Measurements from ENCODE around the gene DCHS1. TPM values are rescaled to one million over a fixed set of nuclear protein-coding genes. Genes with fewer than 3 reads are reported as not detected.
"Not testable (repeated sequence)": the region's sequence is repeated elsewhere in the genome, so short reads cannot be mapped to it uniquely, and the experiment has no call there.

Gene DCHS1, protein sequence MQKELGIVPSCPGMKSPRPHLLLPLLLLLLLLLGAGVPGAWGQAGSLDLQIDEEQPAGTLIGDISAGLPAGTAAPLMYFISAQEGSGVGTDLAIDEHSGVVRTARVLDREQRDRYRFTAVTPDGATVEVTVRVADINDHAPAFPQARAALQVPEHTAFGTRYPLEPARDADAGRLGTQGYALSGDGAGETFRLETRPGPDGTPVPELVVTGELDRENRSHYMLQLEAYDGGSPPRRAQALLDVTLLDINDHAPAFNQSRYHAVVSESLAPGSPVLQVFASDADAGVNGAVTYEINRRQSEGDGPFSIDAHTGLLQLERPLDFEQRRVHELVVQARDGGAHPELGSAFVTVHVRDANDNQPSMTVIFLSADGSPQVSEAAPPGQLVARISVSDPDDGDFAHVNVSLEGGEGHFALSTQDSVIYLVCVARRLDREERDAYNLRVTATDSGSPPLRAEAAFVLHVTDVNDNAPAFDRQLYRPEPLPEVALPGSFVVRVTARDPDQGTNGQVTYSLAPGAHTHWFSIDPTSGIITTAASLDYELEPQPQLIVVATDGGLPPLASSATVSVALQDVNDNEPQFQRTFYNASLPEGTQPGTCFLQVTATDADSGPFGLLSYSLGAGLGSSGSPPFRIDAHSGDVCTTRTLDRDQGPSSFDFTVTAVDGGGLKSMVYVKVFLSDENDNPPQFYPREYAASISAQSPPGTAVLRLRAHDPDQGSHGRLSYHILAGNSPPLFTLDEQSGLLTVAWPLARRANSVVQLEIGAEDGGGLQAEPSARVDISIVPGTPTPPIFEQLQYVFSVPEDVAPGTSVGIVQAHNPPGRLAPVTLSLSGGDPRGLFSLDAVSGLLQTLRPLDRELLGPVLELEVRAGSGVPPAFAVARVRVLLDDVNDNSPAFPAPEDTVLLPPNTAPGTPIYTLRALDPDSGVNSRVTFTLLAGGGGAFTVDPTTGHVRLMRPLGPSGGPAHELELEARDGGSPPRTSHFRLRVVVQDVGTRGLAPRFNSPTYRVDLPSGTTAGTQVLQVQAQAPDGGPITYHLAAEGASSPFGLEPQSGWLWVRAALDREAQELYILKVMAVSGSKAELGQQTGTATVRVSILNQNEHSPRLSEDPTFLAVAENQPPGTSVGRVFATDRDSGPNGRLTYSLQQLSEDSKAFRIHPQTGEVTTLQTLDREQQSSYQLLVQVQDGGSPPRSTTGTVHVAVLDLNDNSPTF (N-terminal part only)
- total RNA-seq = 1 to 10 TPM; 2.1 to 2.5 TPM

GRCh38 chr11:6655790-6656583 is at the start of gene DCHS1:
DCHS1 (minus strand) TSS chr11:6655809; CDS start chr11:6641613, 14,196 bp downstream.
- peak within 1 kb of the TSS; percentile 74 for H3K4me3 Mint-ChIP-seq
- ATAC-seq (ENCODE audit: low read depth) (no peak), DNase-seq (no peak)
- POLR2A ChIA-PET = no interaction called here
- H3K36me3 Mint-ChIP-seq = peaks cover 2% of the 10 kb centered on the region
- peaks cover 3% of the 10 kb centered on the region for H3K4me1 Mint-ChIP-seq
- no peaks in the 10 kb centered on the region for H3K9me3 Mint-ChIP-seq
- peak within 1 kb of the TSS; percentile 38 for H3K27ac Mint-ChIP-seq
- peaks cover 16% of the 10 kb centered on the region for H3K27me3 Mint-ChIP-seq

DNA sequence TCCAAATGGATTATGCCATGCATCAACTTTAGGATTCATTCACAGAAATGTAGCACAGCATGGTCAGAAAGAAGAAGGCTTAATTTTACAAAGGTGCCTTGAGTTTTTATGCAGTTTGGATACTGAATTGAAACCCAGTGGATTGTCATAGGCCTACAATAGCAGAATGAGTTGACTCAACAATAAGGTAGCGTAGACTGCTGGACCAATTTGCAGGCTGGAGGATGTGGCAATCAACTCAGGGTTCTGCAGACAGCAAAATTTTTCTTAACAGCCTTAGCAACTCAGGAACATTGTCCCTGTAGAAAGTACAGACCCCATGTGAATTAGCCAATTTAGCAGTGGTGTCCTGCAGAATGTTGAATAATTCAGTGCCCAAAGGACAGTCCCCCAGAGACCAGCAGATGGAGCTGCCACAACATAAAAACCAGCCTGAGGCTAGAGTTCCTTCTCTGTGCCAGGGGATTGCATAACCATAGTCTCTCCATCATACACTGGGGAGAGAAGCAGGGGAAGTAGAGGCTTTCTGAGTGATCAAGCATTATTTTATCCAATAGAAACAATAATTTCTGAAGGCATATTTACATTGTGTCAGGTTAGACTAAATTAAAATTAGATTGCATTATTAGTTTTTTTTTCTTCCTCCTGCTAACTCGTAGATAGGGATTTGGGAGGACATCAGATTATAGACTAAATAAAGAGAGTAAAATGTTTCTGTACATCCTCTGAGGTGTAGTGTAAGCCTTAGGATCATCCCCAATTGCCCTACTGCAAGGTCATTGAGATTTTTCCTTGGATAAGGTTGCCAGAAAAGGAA is 47.8 kb upstream of the DCHS1 start:
- ATAC-seq (ENCODE audit: low read depth) (peak; percentile 57), DNase-seq (no peak)
- POLR2A ChIA-PET = interaction anchor here (1.1 kb wide), 1 partner anchor 10 kb away, joined by 8 read pairs; no protein-coding TSS in a partner anchor
- Mint-ChIP-seq H3K27me3 (no peaks in the 10 kb centered on the region), H3K9me3 (no peaks in the 10 kb centered on the region), H3K4me1 (no peaks in the 10 kb centered on the region), H3K36me3 (peaks cover 4% of the 10 kb centered on the region), H3K4me3 (no peak overlapping the region), H3K27ac (no peak overlapping the region)

GRCh38 chr11:6701955-6702354 is 46.3 kb upstream of the DCHS1 start:
- H3K4me3 Mint-ChIP-seq; ATAC-seq (ENCODE audit: low read depth); POLR2A ChIA-PET; H3K27ac Mint-ChIP-seq; H3K27me3 Mint-ChIP-seq; DNase-seq; H3K4me1 Mint-ChIP-seq; H3K9me3 Mint-ChIP-seq; H3K36me3 Mint-ChIP-seq: not testable (repeated sequence)

GRCh38 chr11:6695377-6695776 is 39.8 kb upstream of the DCHS1 start:
- Mint-ChIP-seq H3K27ac (no peak overlapping the region), H3K27me3 (no peaks in the 10 kb centered on the region), H3K4me3 (no peak overlapping the region), H3K9me3 (no peaks in the 10 kb centered on the region), H3K4me1 (peaks cover 17% of the 10 kb centered on the region), H3K36me3 (peaks cover 12% of the 10 kb centered on the region)
- no peak for ATAC-seq (ENCODE audit: low read depth)
- POLR2A ChIA-PET = interaction anchor here (1.3 kb wide), 1 partner anchor 93 kb away, joined by 3 read pairs; no protein-coding TSS in a partner anchor
- no peak for DNase-seq

DNA sequence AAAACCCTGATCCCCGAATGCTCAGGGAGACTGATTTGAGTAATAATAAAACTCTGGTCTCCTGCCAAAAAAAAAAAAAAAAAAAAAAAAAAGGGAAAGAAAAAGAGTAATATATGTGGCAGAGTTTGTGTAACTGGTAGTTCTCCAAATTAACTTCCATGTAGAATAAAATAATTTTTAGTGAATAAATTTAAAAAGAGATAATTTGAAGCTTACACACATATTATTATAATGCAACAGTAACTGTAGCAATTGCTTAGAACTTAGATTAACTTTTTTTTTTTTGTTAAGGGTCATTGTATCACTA is 38.6 kb upstream of the DCHS1 start:
- Mint-ChIP-seq H3K4me3 (peak overlapping the region; percentile 1), H3K27me3 (no peaks in the 10 kb centered on the region), H3K27ac (no peak overlapping the region), H3K9me3 (peaks cover 2% of the 10 kb centered on the region), H3K4me1 (peaks cover 17% of the 10 kb centered on the region), H3K36me3 (peaks cover 10% of the 10 kb centered on the region)
- DNase-seq (no peak), ATAC-seq (ENCODE audit: low read depth) (no peak)
- POLR2A ChIA-PET = interaction anchor here (0.7 to 1.1 kb wide), 4 partner anchors 9 to 317 kb away, joined by 3 to 8 read pairs (median 4); no protein-coding TSS in a partner anchor

DNA sequence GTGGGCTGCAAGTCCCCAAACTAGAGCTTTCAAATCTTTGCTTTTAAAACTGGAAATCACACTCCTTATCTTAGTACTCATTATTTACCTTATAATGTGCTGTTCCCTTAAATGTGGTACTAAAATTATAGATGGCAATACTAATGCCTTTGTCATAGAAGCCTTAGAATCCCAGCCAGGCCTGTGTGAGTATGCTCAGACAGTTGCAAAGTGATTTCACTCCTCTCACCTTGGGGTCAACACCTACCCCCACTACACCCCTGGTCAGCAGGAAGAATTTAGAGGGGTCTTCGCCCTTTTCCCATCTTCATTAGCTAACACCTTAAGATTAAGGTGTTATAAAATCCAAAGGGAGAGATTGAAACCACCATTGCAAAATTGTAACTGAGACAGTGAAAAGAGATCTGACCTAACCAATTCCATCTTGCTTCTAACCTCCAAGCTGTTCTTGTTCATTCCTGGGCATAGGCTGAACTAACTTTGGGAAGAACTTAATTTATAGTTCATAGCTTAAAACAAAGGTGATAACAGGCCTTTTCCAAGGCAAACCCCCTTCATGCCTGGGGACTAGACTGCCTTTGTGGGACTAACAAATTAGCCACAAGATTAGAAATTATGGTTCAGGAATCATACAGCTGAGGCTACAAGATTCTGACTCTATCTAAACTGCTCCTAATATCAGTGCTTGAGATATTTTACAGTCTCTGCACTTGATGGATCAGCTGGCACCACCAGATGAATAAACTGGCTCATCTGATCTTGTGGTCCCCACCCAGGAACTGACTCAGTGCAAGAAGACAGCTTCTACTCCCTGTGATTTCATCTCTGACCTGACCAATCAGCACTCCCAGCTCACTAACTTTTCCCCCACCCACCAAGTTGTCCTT is 38.0 kb upstream of the DCHS1 start:
- H3K27me3 Mint-ChIP-seq = no peaks in the 10 kb centered on the region
- DNase-seq (no peak), ATAC-seq (ENCODE audit: low read depth) (no peak)
- POLR2A ChIA-PET = interaction anchor here (0.7 to 1.1 kb wide), 3 partner anchors 9 to 317 kb away, joined by 3 to 8 read pairs (median 3); no protein-coding TSS in a partner anchor
- peaks cover 17% of the 10 kb centered on the region for H3K4me1 Mint-ChIP-seq
- peak overlapping the region; percentile 1 for H3K4me3 Mint-ChIP-seq
- H3K36me3 Mint-ChIP-seq = peaks cover 11% of the 10 kb centered on the region
- no peak overlapping the region for H3K27ac Mint-ChIP-seq
- H3K9me3 Mint-ChIP-seq = peaks cover 2% of the 10 kb centered on the region

GRCh38 chr11:6692128-6692527 is 36.5 kb upstream of the DCHS1 start:
- Mint-ChIP-seq H3K36me3 (peaks cover 4% of the 10 kb centered on the region), H3K27ac (no peak overlapping the region), H3K9me3 (peaks cover 2% of the 10 kb centered on the region), H3K4me1 (peaks cover 15% of the 10 kb centered on the region), H3K27me3 (no peaks in the 10 kb centered on the region), H3K4me3 (no peak overlapping the region)
- ATAC-seq (ENCODE audit: low read depth) = no peak
- POLR2A ChIA-PET = no interaction called here
- no peak for DNase-seq

DNA sequence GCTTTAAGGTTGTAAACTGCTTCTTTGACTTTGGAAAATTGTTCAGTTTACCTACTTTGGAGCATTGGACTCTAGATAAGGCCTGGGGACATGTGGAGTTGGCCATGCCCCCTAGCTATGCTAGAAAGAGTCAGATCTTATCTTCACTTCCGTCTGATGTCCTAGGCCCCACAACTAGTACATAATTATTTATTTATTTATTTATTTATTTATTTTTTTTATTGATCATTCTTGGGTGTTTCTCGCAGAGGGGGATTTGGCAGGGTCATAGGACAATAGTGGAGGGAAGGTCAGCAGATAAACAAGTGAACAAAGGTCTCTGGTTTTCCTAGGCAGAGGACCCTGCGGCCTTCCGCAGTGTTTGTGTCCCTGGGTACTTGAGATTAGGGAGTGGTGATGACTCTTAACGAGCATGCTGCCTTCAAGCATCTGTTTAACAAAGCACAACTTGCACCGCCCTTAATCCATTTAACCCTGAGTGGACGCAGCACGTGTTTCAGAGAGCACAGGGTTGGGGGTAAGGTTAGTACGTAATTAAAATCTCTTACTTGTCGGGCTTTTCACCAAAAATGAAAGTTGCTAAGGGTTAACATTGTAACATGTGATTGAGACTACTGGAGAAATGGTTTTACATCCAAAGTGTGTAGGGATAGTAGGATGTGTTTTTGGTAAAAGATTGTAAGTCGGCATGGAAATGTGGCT is 35.0 kb upstream of the DCHS1 start:
- H3K27me3 Mint-ChIP-seq; ATAC-seq (ENCODE audit: low read depth); DNase-seq; H3K27ac Mint-ChIP-seq; H3K36me3 Mint-ChIP-seq; H3K4me3 Mint-ChIP-seq; H3K9me3 Mint-ChIP-seq; POLR2A ChIA-PET: not testable (repeated sequence)
- H3K4me1 Mint-ChIP-seq = peaks cover 12% of the 10 kb centered on the region

DNA sequence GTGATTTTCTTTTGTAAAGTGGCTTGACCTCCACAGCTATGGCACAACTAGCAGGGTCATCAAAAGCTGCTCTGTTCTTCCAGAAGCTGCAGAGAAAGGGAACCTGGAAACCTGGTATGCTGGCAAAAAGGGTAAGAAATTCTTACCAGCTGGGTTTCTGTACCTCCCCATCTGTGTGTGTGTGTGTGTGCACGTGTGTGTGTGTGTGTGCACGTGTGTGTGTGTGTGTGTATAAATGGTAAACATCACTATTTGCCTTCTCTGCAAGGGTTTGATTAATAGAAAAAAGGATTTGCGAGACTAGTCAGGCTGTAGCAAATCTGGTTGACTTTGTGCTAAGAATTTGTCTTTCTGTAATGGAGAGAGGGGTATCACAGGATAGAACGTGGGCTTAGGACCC is 32.3 kb upstream of the DCHS1 start:
- Mint-ChIP-seq H3K27me3 (no peaks in the 10 kb centered on the region), H3K4me3 (no peak overlapping the region), H3K36me3 (peaks cover 6% of the 10 kb centered on the region), H3K4me1 (peaks cover 2% of the 10 kb centered on the region), H3K9me3 (peaks cover 2% of the 10 kb centered on the region), H3K27ac (no peak overlapping the region)
- ATAC-seq (ENCODE audit: low read depth) = no peak
- no peak for DNase-seq
- POLR2A ChIA-PET = no interaction called here

DNA sequence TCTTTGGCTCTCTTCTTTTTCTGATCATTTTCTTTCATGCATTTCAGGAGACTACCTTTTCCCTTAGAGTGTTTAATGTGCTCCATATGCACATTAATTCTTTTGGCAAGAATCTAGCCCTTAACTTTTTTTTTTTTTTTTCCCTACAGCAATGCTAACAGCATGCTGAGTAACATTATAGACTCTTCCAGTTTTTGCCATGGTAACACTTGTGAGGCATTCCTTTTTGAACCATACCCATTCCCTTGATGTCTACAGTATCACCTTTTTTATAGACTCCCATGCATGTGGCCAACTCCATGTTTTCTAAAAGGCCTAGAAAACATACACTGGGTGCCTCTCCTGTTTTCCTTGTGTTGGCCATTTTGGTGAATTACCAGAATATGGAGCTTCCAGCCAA is 30.4 kb upstream of the DCHS1 start:
- no peak overlapping the region for H3K4me3 Mint-ChIP-seq
- ATAC-seq (ENCODE audit: low read depth) = no peak
- no peaks in the 10 kb centered on the region for H3K27me3 Mint-ChIP-seq
- H3K36me3 Mint-ChIP-seq = peaks cover 13% of the 10 kb centered on the region
- peaks cover 2% of the 10 kb centered on the region for H3K9me3 Mint-ChIP-seq
- DNase-seq = no peak
- peaks cover 9% of the 10 kb centered on the region for H3K4me1 Mint-ChIP-seq
- no peak overlapping the region for H3K27ac Mint-ChIP-seq
- POLR2A ChIA-PET = interaction anchor here (0.9 kb wide), 1 partner anchor 82 kb away, joined by 4 read pairs; no protein-coding TSS in a partner anchor

DNA sequence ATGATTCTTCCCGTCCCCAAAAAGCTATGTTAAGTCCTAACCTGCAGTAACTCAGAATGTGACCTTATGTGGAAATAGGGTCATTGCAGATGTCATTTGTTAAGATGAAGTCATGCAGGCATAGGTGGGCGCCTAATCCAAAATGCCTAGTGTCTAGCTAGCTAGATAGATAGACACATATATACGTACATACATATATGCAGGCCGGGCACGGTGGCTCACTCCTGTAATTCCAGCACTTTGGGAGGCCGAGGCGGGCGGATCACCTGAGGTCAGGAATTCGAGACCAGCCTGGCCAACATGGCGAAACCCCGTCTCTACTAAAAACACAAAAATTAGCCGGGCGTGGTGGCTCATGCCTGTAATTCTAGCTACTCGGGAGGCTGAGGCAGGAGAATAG is 28.5 kb upstream of the DCHS1 start:
- peak overlapping the region; percentile 97 for H3K27ac Mint-ChIP-seq
- H3K36me3 Mint-ChIP-seq = peaks cover 20% of the 10 kb centered on the region
- POLR2A ChIA-PET = interaction anchor here (1.0 to 4.3 kb wide), 8 partner anchors 16 to 202 kb away, joined by 3 to 33 read pairs (median 10); partner anchors contain the start of genes ARFIP2, ILK, TAF10 and TIMM10B
- not testable (repeated sequence) for H3K27me3 Mint-ChIP-seq; H3K9me3 Mint-ChIP-seq; ATAC-seq (ENCODE audit: low read depth); DNase-seq
- peak overlapping the region; percentile 92 for H3K4me3 Mint-ChIP-seq
- H3K4me1 Mint-ChIP-seq = peaks cover 14% of the 10 kb centered on the region

Measured in activated naive CD8-positive, alpha-beta T cell treated with anti-CD3 and anti-CD28 coated beads, Interleukin-2, amount 10 ng/mL, durations not matched to agents 7 days and 5 days (primary cell).